ENCODE data around the gene WDFY2. TPM values are rescaled to one million over a fixed set of nuclear protein-coding genes. Genes with fewer than 3 reads are reported as not detected.

The WDFY2 gene
- total and polyA plus RNA-seq, 10 of the 15 experiments (the other 5 are each of a cell fraction or from before 2014, with no cell fraction given): 2.1 to 13.0 (median 8.1) TPM

- BruUV-seq (replicated peaks): no TSS peak
- no peak overlapping the region for H3K4me2 ChIP-seq (ENCODE audit: control insufficient read depth, insufficient read depth)
- FAIRE-seq (no peak), DNase-seq (ENCODE audit: low read depth, low spot score) (no peak), ATAC-seq (no peak)
- H3K4me3 ChIP-seq: no peak overlapping the region
- H3K79me2 ChIP-seq (ENCODE audit: control insufficient read depth, insufficient read depth, low read length): no peaks in the 10 kb centered on the region; the same call in 1 of the 2 replicates
- no peaks in the 10 kb centered on the region for H3K4me1 ChIP-seq (ENCODE audit: control insufficient read depth, insufficient read depth, low read length)
- H4K20me1 ChIP-seq (ENCODE audit: control insufficient read depth, insufficient read depth): no peaks in the 10 kb centered on the region
- no peak overlapping the region for H3K9ac ChIP-seq (ENCODE audit: control insufficient read depth, insufficient read depth, low read length)
- H3K36me3 ChIP-seq (ENCODE audit: control insufficient read depth in 2 of 2, insufficient read depth in 2 of 2, low read length in 1 of 2): no peaks in the 10 kb centered on the region; a peak in 1 of 4 replicates
- in situ Hi-C loops (cut with MboI): no loop called here
- H2AFZ ChIP-seq (ENCODE audit: control insufficient read depth, low read depth, low read length): no peak overlapping the region
- intact Hi-C loops (cut with micrococcal nuclease; ENCODE audit: unreplicated experiment): no loop called here
- H3K27ac ChIP-seq (ENCODE audit: control insufficient read depth, insufficient read depth): no peak overlapping the region
- H3K9me3 ChIP-seq (replicated peaks; ENCODE audit: control insufficient read depth, insufficient read depth, low read length): no peaks in the 10 kb centered on the region; the same call in 2 of the 3 replicates
- ChIA-PET RAD21 (ENCODE audit: unreplicated experiment) (no interaction called here), SMC1A (ENCODE audit: uncharacterized antibody, unreplicated experiment) (interaction anchor here (1.2 to 1.7 kb wide), 4 partner anchors 10 to 88 kb away, joined by 3 to 7 read pairs (median 4); no protein-coding TSS in a partner anchor), POLR2A (no interaction called here), CTCF (no interaction called here)
- 100% methylated on average over 3 of the region's 3 CpGs for WGBS (ENCODE audit: insufficient coverage, insufficient replicate concordance, low lambda C conversion rate, missing lambda C conversion rate)
- TF ChIP-seq TBL1XR1 (IDR thresholded peaks at IDR 0.05; ENCODE audit: low read depth, low read length): no peak
- no peak for TF ChIP-seq ZNF622 (IDR thresholded peaks at IDR 0.05)
- TF ChIP-seq SP1 (IDR thresholded peaks at IDR 0.05; ENCODE audit: low read depth, low read length): no peak
- TF ChIP-seq ZNF274 (IDR thresholded peaks at IDR 0.05; ENCODE audit: insufficient read depth, insufficient read length): no peak
- no peak for TF ChIP-seq RFX5 (IDR thresholded peaks at IDR 0.05; ENCODE audit: low read depth, low read length)
- TF ChIP-seq PKNOX1 (IDR thresholded peaks at IDR 0.05): no peak
- TF ChIP-seq IRF4 (IDR thresholded peaks at IDR 0.05; ENCODE audit: low read depth, low read length): no peak
- no peak for TF ChIP-seq SREBF1 (IDR thresholded peaks at IDR 0.05; ENCODE audit: low read length)
- TF ChIP-seq MYB (IDR thresholded peaks at IDR 0.05; ENCODE audit: borderline replicate concordance, low read depth, low read length): no peak
- TF ChIP-seq RCOR1 (conservative IDR thresholded peaks at IDR 0.05; ENCODE audit: low read depth, low read length): no peak
- TF ChIP-seq HDGF (IDR thresholded peaks at IDR 0.05): no peak
- TF ChIP-seq FOXK2 (IDR thresholded peaks at IDR 0.05): no peak
- no peak for TF ChIP-seq JUND (IDR thresholded peaks at IDR 0.05; ENCODE audit: low read depth, low read length)
- no peak for TF ChIP-seq BRCA1 (IDR thresholded peaks at IDR 0.05; ENCODE audit: low read depth, low read length)
- no peak for TF ChIP-seq MAX (IDR thresholded peaks at IDR 0.05; ENCODE audit: low read depth, low read length)
- TF ChIP-seq SMARCA5 (IDR thresholded peaks at IDR 0.05): no peak
- no peaks in the 10 kb centered on the region for H3K27me3 ChIP-seq (replicated peaks in 1 of 2; ENCODE audit: control insufficient read depth in 2 of 2, insufficient read depth in 2 of 2, low read length in 1 of 2)
Observed at GRCh38 chr13:51676739-51677138, 92.5 kb downstream of the WDFY2 start.

All from GM12878 (cell line).